SKM-1 (cell line): ENCODE data around the gene RNU11.
A peak's percentile ranks its signal among the peaks of the same experiment; 100 is the strongest.
"Not testable (repeated sequence)": the region's sequence is repeated elsewhere in the genome, so short reads cannot be mapped to it uniquely, and the experiment has no call there.

ENCODE experiments used
- DNase-seq: peaks from one replicate; lab custom pipeline; 2025; ENCODE audit not compliant: unreplicated experiment; lab: John Stamatoyannopoulos, UW

Gene RNU11

GRCh38 chr1:28648474-28649198, at the start of gene RNU11:
RNU11 (plus strand) TSS chr1:28648600.
- DNase-seq = peak; percentile 85

- DNase-seq = no peak
Measured at GRCh38 chr1:28601696-28602095, 46.7 kb upstream of the RNU11 start.

DNA sequence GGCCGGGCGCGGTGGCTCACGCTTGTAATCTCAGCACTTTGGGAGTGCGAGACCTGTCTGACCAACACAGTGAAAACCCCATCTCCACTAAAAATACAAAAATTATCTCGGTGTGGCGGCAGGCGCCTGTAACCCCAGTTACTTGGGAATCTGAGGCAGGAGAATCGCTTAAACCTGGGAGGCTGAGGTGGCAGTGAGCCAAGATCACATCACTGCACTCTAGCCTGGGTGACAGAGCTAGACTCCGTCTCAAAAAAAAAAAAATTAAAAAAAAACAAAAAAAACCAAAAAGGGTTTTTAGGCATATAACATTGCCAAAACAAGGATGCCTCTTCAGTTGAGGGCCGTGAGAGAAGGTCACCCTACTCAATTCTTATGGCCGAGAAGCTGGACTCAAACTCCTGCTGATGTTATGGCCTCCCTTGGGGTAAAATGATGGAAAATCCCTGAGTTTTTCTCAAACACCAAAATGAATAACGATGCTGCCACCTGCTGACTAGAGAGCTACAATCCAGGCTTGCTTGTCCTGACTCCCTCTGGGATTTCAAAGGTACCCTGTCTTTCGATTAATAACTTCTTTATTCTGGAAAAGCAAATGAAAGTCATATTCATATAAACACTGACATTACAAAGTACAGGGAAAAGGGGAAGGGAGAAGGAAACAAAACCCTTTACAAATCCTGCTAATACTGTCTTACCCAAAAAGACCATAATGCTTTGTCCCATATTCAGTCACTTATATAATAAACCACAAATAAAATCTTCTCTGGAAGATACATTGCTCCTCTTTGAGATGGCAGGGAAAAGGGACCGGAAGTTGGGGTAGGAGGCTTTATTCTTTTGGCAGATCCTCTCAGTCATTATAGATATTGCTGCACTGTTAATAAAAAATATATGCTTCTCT, 45.6 kb upstream of the RNU11 start:
- peak; percentile 30 for DNase-seq

DNA sequence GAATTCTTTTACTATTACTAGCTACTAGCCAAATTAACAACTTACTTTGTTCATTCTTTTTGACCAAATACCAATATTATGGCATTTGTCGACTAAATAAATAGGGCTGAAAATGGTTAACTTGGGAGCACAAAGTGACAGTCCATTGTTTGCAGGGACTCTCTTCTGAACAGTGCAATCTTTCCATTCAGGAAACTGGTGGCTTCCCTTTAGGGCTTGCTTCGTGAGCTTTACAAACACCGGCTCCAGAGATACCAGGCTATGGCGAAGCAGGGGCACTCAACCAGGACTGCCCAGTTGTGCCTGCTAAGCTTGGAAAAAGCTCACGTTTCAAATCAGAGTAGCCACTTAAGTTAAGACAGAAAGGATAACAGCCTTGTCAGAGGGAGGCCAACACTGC, 44.0 kb upstream of the RNU11 start:
- no peak for DNase-seq

DNA sequence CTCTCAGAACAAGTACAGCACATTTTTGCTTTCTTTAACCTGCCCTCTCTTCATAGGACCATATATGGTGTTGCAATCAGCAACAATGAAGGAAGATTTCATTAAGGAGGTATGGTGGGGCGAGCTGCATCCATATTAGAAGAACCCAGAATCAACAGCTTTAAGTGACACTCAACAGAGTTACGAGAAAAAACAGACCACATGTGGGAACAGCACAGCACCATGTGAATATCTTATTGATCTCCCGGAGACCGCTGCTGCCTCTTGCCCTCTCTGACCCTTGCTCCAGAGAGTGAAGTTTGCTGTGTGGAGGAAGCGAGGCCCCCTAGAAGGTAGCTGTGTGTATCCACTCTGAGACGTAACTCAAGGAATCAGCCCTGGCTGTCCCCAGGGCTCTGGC, 43.4 kb upstream of the RNU11 start:
- no peak for DNase-seq

DNA sequence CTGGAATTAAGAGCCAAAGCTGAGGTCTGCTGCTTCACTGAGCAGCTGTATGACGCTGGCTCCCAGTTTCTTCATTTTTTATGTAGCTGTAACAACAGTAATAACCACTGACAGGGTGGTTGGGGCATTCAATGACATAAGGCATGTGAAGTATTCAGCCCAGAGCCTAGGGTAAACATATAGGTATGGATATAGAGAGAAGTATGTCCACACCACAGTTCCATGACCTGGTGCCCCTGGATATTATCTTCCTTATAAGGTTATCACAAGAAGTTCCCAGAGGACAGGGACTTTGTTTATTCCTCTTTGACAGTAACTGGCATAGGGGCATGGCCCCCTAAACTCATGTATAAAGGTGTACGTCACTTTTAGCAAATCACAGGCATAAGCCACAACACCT, 41.6 kb upstream of the RNU11 start:
- DNase-seq = no peak

DNA sequence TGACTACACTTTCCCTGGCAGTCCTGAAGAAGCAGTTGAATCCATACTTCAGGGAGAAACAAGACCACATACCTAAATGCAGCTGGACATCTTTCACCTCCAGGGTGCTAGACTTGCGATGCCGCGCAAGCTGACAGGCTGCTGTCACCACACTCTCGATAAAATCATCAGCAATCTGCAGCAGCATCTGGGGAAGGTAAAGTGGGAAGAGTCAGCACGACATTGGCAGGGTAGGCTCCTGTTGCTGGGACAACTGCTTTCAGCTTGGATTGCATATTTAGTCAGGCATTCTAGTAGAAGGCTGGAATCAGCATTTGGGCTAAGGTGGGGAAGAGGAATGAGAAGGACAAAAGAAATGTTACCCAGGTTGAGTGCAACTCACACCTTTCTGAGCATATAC, 35.2 kb upstream of the RNU11 start:
- no peak for DNase-seq

DNA sequence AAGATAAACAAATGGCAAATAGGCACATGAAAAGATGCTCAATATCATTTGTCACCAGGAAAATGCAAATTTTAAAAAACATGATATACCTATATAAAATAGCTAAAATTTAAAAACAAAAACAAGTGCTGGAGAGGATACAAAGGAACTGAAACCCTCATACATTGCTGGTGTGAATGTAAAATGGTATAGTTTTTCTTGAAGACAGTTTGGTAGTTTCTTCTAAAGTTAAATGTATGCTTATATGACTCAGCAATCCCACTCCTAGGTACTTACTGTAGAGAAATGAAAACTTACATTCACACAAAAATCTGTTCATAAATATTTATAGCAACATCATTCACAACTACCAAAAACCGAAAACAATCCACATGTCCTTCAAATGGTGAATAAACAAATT, 16.7 kb upstream of the RNU11 start:
- DNase-seq = no peak

GRCh38 chr1:28632560-28632959, 15.8 kb upstream of the RNU11 start:
- DNase-seq = no peak

GRCh38 chr1:28640766-28641165, 7.6 kb upstream of the RNU11 start:
- no peak for DNase-seq

DNA sequence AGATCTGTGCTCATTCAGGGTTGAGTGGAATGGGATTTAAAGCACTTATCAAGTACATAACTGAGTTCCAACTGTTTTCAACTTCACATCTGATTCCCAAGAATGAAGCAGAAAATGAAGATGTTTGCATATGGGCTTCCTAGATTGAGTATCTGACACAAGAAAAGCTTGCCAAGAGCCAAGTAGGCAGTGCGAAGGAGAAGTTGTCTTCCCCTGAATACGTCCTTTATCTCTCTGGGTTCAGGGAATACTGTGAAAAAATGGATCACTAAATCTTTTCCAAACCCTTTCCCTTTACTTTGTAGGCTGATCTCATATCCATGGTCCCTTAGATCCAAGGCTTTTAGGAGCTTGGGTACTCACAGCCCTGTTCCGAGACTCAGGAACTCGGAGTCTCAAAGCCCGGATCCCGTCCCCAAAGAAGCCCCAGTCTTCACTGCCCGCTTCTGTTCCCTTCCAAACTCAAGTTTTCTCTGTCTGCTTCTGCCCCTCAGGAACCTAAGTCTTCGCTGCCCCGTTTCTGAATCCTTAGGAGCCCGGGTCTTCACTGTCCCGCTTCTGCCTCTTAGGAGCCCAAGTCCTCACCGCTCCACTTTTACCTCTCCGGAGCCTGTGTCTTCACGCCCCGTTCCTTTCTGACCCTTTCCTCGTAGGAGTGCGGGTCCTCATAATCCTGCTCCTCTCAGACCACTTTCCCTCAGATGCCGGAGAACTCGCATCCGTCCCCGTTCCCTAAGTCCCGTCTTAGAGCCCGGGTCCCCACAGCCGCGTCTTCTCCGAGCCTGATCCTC, 6.1 kb upstream of the RNU11 start:
- no peak for DNase-seq

- DNase-seq = peak; percentile 92
Measured at GRCh38 chr1:28642847-28643635, 5.4 kb upstream of the RNU11 start, which contains the start of gene TAF12. TAF12 (minus strand) TSS chr1:28643067; CDS start chr1:28622081, 20,986 bp downstream.

DNA sequence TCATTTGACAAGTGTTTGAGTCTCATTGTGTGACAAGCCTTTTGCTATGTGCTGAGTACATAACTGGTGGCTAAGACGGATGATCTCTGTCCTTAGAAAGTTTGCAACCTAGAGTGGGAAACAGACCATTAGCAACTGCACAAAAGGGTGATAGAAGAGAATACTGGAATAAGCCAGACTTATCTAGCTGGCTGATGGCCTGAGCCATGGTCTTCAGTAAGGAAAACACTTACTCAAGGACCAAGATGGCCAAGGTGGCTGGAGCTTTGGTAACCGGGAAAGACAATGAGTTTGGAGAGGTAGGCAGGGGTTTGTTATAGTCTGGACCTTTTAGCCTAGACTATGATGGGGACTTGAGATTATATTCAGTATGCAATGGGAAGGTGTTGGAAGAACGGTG, 3.9 kb upstream of the RNU11 start:
- no peak for DNase-seq

GRCh38 chr1:28645406-28645805, 3.0 kb upstream of the RNU11 start:
- not testable (repeated sequence) for DNase-seq

- DNase-seq = no peak
Measured at GRCh38 chr1:28646040-28646439, 2.4 kb upstream of the RNU11 start.

GRCh38 chr1:28648008-28648473, 359 bp upstream of the RNU11 start:
- peak; percentile 85 for DNase-seq

GRCh38 chr1:28653063-28653462, 4.7 kb downstream of the RNU11 start:
- DNase-seq = not testable (repeated sequence)

DNA sequence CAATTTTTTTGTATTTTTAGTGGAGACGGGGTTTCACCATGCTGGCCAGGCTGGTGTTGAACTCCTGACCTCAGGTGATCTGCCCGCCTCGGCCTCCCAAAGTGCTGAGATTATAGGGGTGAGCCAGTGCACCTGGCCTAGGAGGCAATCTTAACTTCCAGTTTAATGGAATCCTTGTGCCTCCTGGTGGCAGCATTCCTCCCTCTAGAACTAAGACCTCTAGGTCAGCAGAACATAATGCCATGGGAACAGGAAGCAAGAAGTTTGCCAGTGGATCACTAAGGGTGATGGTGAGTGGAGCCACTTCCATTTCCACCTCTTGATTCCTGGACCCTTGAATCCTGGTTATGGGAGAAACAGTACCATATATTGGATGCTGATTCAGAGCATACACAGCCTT, 5.5 kb downstream of the RNU11 start:
- not testable (repeated sequence) for DNase-seq

DNA sequence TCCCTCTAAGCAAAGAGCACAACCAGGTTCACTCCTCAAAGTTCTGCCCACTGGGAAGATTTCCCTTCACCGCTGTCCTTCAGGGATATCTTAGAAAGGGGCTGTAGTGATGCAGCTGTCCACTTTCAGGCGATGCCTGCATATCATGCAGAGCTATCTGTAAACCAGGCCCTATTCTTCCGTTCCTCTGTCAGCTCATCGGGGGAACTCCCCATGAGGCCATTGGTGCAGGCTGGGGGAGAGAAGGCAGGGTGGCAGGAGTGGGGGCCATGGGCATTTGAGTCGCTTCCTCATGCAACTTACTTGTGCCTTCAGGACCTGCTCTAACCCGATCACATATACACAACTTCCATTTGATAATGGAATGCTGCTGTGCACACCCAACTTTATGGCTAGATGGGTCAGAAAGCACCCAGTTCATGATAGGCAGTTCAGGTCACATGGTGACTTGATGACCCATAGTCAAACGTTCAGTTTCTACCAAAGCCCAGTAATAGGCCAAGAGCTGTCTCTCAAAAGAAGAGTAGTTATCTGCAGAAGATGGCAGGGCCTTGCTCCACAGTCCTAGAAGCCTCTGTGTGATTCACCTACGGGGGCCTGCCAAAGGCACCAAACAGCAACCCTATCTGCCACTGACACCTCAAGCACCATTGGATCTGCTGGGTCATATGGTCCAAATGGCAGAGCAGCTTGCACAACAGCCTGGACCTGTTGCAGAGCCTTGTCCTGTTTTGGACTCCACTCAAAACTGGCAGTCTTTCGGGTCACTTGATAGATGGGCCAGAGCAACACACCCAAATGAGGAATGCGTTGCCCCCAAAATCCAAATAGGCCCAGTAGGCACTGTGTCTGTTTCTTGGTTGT, 7.3 kb downstream of the RNU11 start:
- DNase-seq = not testable (repeated sequence)
